HEK293T (cell line): Measurements from ENCODE around the gene HERC3.

Experiments used
- FOXM1 ChIP-seq: fragments of 450-650 bp; IDR thresholded peaks from 2 replicates; pipeline ENCODE4 v1.6.1; 2017; ENCODE audit warnings: mild to moderate bottlenecking, borderline replicate concordance
- HDGF ChIP-seq: fragments of 450-650 bp; IDR thresholded peaks from 2 replicates; pipeline ENCODE4 v1.6.1; 2017; ENCODE audit warnings: antibody characterized with exemption, borderline replicate concordance
- SP1 ChIP-seq: fragments of 450-650 bp; IDR thresholded peaks from 2 replicates; pipeline ENCODE4 v1.6.1; 2017
- SUZ12 ChIP-seq: fragments of 450-650 bp; IDR thresholded peaks from 2 replicates; pipeline ENCODE4 v1.6.1; 2016; ENCODE audit warnings: mild to moderate bottlenecking

DNA sequence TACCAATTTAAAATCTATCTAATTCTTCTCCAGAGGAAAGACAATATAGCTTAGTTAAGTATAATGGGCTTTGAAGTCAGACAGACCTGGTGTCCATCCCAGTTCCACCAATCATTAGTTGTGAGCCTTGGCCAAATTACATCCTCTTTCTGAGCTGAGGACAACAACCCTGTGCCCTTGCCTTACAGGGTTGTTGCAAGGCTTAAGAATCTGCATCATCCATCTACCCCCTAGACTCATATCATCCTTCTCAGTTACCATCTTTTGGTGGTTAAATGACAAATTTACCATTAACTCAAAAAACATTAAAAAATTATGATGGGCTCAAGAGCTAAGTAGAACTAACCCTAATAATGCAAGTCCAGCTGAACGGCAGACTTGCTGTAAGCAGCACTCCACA, 53.7 kb downstream of the HERC3 start:
- TF ChIP-seq HDGF (no peak), FOXM1 (no peak), SP1 (no peak), SUZ12 (no peak)
